DMS 273 treated with DMSO at 0.1 percent for 48 hours (cell line): ENCODE results near the gene CDIP1.

Experiments used
- DNase-seq: peaks from one replicate; lab custom pipeline; 2025; lab: John Stamatoyannopoulos, UW

CDIP1 gene

GRCh38 chr16:4514606-4515005 lies 24.0 kb downstream of the CDIP1 start:
- DNase-seq = no peak

- no peak for DNase-seq
Measured at GRCh38 chr16:4513881-4514280, 24.7 kb downstream of the CDIP1 start.

DNA sequence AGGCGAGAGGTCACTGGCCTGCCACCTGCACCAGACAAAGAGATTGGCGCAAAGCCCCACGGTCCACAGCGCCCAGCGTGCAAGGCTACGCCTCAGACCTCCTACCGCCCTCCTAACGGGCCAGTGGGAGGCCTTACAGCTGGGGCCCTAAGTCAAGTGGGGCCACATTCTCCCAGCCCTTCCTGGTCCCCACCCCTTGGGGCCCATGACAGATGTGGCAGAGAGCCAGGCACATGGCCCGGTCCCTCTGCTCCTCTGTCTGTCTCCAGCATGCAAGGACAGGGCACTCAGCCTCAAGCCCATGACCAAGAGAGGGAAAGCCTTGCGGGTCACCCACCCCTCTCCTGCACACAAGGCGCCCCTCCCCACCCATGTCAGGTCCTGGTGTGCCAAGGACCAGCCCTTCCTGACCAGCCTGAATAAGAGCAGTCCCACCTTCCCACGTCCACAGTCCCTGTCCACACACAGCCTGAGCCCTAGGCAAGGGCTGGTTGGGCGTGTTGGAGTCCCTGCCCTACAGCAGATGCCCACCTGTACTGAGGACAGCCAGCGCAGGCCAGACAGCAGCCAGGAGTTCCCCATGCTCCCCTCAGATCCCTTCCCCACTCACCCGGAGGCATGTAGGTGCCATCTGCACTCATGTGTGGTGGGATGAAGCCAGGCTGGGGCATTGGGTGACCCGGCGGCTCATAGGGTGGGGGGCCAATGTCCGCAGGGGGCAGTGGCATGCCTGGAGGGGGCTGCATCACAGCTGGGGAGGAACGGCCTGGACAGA lies 25.3 kb downstream of the CDIP1 start:
- DNase-seq = no peak

- no peak for DNase-seq
Measured at GRCh38 chr16:4512473-4512872, 26.1 kb downstream of the CDIP1 start.

- peak; percentile 64 for DNase-seq
Measured at GRCh38 chr16:4511441-4512082, 27.0 kb downstream of the CDIP1 start.

DNA sequence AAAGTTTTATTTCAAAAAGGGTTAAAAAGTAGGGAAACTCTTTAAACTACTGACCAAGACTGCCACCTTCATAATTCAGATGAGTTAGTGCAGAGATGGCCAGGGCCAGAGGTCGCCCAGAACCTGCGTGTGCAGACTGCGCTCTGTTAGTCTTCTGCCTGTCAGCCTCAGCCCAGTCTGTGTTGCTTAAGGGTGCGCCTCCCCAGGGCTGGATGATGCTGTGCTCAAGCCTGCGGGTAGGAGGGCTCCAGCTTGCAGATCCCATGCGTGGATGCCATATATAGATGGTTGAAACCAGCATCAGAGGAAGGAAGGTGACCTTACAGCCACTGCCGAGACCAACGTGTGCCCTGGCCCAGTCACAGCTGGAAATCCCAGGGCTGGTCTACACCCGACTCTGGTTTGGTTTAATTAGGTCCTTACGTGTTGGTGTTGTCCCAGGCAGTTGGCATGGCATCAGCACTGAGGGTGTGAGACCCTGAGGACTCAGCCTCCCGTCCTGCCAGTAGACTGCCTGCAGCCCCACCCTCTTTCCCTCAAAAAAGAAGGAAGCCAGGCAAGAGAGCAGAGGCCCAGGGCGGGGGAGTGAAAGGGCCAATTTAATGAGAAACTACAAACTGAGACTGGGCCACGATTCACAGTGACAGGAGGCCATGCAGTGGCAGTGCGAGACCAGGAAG lies 27.7 kb downstream of the CDIP1 start:
- DNase-seq = no peak

- DNase-seq = no peak
Measured at GRCh38 chr16:4510131-4510530, 28.4 kb downstream of the CDIP1 start.

- DNase-seq = no peak
Measured at GRCh38 chr16:4509420-4509819, 29.2 kb downstream of the CDIP1 start.

DNA sequence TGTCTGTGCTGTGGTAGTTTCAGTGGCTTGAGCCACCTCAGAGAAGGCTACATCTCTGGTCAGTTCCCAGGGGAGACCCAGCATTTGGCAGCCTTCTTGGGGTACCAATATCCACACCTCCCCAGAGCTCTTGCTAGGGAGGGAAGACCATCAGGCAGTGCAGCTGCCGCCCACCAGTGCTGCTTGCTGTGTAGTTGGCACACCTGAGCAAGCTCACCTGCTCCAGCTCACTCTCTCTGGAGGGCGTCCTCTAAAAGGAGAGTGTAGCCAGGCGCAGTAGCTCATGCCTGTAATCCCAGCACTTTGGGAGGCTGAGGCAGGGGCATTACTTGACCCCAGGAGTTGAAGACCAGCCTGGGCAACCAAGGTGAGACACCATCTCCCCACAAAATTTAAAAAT lies 29.8 kb downstream of the CDIP1 start:
- DNase-seq = no peak

DNA sequence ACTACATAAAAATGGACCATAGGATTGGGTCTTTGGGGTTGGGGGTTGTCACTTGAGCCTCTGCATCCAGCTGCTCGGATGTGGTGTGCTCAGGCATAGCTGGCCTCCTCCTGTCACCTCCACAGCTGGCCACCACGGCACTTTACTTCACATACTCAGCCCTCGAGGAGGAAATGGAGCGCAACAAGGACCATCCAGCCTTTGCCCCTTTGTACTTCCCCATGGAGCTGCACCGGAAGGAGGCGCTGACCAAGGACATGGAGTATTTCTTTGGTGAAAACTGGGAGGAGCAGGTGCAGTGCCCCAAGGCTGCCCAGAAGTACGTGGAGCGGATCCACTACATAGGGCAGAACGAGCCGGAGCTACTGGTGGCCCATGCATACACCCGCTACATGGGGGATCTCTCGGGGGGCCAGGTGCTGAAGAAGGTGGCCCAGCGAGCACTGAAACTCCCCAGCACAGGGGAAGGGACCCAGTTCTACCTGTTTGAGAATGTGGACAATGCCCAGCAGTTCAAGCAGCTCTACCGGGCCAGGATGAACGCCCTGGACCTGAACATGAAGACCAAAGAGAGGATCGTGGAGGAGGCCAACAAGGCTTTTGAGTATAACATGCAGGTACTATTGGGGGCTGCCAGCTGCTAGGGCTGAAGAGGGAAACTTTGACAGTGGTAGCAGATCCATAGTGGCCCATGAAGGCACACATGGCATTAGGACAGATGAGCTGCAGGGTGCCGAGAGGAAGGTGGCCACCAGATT lies 30.8 kb downstream of the CDIP1 start:
- no peak for DNase-seq

GRCh38 chr16:4506450-4506849 lies 32.1 kb downstream of the CDIP1 start:
- DNase-seq = peak; percentile 41

- DNase-seq = no peak
Measured at GRCh38 chr16:4505356-4506147, 33.0 kb downstream of the CDIP1 start.

- no peak for DNase-seq
Measured at GRCh38 chr16:4501071-4501478, 37.5 kb downstream of the CDIP1 start.

DNA sequence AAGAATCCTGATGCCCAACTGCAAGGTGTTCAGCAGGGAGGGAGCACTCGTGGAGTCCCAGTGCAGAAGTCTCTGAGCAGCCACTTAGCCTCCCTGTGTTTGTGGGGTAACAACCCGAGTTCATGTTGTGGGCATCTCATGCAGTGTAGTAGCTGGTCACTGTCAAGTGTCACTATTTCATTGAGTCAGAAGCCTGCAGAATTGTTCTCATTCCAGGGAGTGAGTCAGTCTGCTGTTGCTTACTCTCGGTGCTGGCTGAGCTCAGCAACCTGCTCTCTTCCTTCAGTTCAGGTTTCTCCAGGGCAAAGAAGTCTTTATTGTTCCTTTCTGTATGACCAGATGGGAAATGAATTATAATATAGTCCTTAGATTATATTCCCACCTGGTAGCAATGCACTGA lies 38.3 kb downstream of the CDIP1 start:
- no peak for DNase-seq

DNA sequence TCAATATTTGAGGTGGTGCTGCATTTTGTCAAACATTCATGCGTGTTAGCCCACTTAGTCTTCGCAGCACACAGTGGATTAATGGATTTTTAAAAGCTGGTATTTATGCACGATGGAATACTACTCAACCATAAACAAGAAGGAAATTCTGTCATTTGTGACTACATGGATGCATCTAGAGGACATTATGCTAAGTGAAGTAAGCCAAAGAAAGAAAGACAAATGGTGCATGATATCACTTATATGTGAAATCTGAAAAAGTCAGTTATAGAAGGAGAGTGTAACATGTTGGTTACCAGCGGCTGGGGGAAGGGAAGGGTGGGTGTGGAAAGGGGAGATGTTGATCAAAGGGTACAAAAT lies 39.4 kb downstream of the CDIP1 start:
- DNase-seq = no peak

DNA sequence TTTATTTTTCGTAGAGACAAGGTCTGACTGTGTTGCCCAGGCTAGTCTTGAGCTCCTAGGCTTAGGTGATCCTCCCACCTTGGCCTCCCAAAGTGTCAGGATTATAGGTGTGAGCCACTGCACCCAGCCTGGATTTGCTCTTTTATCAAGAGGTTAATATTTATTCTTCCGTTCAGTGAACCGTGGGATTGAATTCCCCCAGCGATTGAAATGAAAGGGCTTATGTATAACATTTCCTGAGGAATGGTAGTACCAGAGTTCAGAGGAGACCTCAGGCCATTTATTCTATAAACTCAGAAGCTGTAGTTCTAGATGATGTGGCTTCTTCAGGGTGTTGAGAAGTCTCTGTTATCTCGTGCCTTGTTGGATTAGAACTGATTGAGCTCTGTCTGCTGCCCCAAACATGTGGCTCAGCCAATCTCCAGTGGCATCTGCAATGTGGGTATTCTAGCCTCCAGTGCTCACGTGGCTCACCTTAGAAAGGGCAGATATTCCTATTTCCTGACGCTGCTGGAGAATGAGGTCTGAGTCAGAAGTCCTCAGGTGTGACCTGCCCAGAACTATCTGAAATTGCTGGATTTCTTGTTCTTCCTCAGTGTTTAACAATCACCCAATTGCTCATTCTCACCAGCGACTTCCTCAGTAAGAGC lies 39.9 kb downstream of the CDIP1 start:
- DNase-seq = no peak

DNA sequence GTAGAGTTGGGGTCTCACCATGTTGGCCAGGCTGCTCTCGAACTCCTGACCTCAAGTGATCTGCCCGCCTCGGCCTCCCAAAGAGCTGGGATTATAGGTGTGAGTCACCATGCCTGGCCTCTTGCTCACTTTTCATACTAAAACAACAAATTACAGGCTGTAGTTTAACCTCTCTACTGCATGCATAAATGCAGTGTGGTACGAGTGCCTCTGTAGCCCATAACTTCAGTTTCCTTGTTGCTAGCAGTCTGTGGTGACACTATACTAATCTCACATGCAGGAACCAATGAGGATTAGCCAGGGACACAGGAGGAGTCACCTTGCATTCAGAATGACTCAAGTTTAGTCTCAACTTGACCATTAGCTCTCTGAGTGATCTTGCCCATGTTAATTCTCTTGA lies 42.3 kb downstream of the CDIP1 start:
- no peak for DNase-seq

- no peak for DNase-seq
Measured at GRCh38 chr16:4495766-4496165, 42.8 kb downstream of the CDIP1 start.

DNA sequence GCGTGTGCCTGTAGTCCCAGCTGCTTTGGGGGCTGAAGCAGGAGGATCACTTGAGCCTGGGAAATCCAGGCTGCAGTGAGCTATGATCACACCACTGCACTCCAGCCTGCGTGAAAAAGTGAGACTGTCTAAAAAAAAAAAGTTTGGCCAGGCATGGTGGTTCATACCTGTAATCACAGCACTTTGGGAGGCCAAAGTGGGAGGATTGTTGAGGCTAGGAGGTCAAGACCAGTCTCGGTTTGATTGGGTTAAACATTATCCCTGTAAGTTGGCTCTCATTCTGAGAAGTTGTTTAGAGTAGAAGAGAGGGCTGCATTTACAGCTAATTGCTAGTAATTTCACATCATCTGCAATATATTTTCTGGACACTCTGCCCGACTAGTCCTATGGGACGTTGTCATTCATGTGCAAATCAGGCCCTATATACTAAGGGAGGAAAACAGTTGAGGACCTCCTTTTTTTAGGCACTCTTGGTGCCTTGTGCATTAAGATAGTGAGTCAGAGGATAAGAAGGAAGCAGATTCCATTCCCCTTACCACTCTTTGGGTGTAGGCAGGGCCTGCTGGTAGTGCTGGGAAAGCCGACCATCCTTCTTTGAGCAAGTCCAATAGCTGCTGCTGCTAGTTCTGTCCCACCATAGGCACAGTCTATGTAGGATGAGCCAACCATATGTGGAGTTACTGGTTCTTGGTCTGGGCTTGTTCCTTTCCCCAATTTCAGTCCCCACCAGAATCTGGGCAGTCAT lies 43.7 kb downstream of the CDIP1 start:
- no peak for DNase-seq

GRCh38 chr16:4491898-4492297 lies 46.7 kb downstream of the CDIP1 start:
- DNase-seq = no peak

GRCh38 chr16:4489030-4489429 lies 49.5 kb downstream of the CDIP1 start:
- no peak for DNase-seq
